MM.1S (cell line): ENCODE results near the gene KRT31.
"Not testable (repeated sequence)": the region's sequence is repeated elsewhere in the genome, so short reads cannot be mapped to it uniquely, and the experiment has no call there.

Experiments used
- EZH2 ChIP-seq: fragments of 300-600 bp; sonication (generic); optimal IDR thresholded peaks from 2 replicates; pipeline ENCODE3; 2017; ENCODE audit warnings: low read depth, mild to moderate bottlenecking, antibody characterized with exemption, low read length, mixed read lengths
- TF ChIP-seq, protein P1 (sequence below): fragments of 300-600 bp; sonication (generic); IDR thresholded peaks from 2 replicates; pipeline ENCODE4 v1.5.1; 2016; ENCODE audit warnings: antibody characterized with exemption, low read length, mixed read lengths

DNA sequence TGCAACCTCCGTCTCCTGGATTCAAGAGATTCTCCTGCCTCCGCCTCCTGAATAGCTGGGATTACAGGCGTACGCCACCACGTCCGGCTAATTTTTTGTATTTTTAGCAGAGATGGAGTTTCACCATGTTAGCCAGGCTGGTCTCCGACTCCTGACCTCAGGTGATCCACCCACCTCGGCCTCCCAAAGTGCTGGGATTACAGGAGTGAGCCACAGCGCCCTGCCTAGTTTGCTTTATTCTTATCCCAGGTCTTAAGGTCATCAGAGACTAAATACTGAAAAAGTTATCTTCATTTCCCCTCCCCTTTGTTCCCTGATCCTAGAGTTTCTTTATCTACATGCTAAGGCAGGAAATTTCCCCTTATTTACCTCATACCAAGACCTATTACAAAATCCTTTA, 33.0 kb upstream of the KRT31 start:
- TF ChIP-seq, protein P1, sequence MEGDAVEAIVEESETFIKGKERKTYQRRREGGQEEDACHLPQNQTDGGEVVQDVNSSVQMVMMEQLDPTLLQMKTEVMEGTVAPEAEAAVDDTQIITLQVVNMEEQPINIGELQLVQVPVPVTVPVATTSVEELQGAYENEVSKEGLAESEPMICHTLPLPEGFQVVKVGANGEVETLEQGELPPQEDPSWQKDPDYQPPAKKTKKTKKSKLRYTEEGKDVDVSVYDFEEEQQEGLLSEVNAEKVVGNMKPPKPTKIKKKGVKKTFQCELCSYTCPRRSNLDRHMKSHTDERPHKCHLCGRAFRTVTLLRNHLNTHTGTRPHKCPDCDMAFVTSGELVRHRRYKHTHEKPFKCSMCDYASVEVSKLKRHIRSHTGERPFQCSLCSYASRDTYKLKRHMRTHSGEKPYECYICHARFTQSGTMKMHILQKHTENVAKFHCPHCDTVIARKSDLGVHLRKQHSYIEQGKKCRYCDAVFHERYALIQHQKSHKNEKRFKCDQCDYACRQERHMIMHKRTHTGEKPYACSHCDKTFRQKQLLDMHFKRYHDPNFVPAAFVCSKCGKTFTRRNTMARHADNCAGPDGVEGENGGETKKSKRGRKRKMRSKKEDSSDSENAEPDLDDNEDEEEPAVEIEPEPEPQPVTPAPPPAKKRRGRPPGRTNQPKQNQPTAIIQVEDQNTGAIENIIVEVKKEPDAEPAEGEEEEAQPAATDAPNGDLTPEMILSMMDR, result not testable (repeated sequence)
- TF ChIP-seq EZH2, result not testable (repeated sequence)
